DND-41 (cell line): ENCODE results near the gene GID8.

Experiments used
- ATAC-seq: fragments of 200-7000 bp; cut with Tn5 transposase; 3 replicates; pipeline ENCODE4 v1.9.1; 2021; ENCODE audit warnings: low read depth; ENCODE audit not compliant: insufficient read depth
- DNase-seq: peaks from one replicate; pipeline ENCODE4 v3.0.0-alpha.2; 2020
- H2AFZ ChIP-seq: 2 replicates; pipeline ENCODE4 v1.6.0; 2012; ENCODE audit warnings: low read depth, low read length
- H3K27ac ChIP-seq: 2 replicates; pipeline ENCODE4 v1.5.1; 2012; ENCODE audit warnings: low read length, inconsistent platforms
- H3K27me3 ChIP-seq: fragments of 200-600 bp; sonication (generic); 2 replicates; pipeline ENCODE4 v1.6.0; 2012; ENCODE audit warnings: low read length, mild to moderate bottlenecking, inconsistent platforms; ENCODE audit not compliant: insufficient read depth, poor library complexity
- H3K36me3 ChIP-seq: 2 replicates; pipeline ENCODE4 v1.5.1; 2012; ENCODE audit warnings: low read length, inconsistent platforms; ENCODE audit not compliant: insufficient read depth
- H3K4me1 ChIP-seq: 2 replicates; pipeline ENCODE4 v1.5.1; 2012; ENCODE audit warnings: mild to moderate bottlenecking, low read length; ENCODE audit not compliant: insufficient read depth
- H3K4me2 ChIP-seq: 2 replicates; pipeline ENCODE4 v1.6.0; 2012; ENCODE audit warnings: mild to moderate bottlenecking, moderate library complexity, low read length, inconsistent platforms; ENCODE audit not compliant: insufficient read depth
- H3K4me3 ChIP-seq, 2 experiments: fragments of 200-600 bp in 1 of 2; shearing (Covaris generic) in 1 of 2; 2 replicates each; pipeline ENCODE4 v1.5.1; 2012 to 2016; ENCODE audit warnings: inconsistent platforms in 2 of 2, low read length in 2 of 2, mild to moderate bottlenecking in 2 of 2, low read depth in 1 of 2, moderate library complexity in 1 of 2
- H3K79me2 ChIP-seq: 2 replicates; pipeline ENCODE4 v1.6.0; 2012; ENCODE audit warnings: low read length, inconsistent platforms; ENCODE audit not compliant: insufficient read depth
- H3K9ac ChIP-seq: 2 replicates; pipeline ENCODE4 v1.6.0; 2012; ENCODE audit warnings: low read depth, mild to moderate bottlenecking, inconsistent platforms, low read length, moderate library complexity
- H3K9me3 ChIP-seq: 2 replicates; pipeline ENCODE4 v1.5.1; 2012; ENCODE audit warnings: low read length, moderate library complexity, mild to moderate bottlenecking, inconsistent platforms; ENCODE audit not compliant: insufficient read depth, severe bottlenecking
- H4K20me1 ChIP-seq: 2 replicates; pipeline ENCODE4 v1.6.0; 2012; ENCODE audit warnings: low read length; ENCODE audit not compliant: insufficient read depth
- CTCF ChIP-seq: IDR thresholded peaks from 2 replicates; pipeline ENCODE4 v1.5.1; 2012; ENCODE audit warnings: borderline replicate concordance, low read length, moderate library complexity, mild to moderate bottlenecking; ENCODE audit not compliant: poor library complexity, severe bottlenecking; ENCODE audit errors: extremely low read depth
- EZH2 ChIP-seq: IDR thresholded peaks from 3 replicates; pipeline ENCODE4 v1.6.1; 2012; ENCODE audit warnings: borderline replicate concordance, low read depth, mild to moderate bottlenecking, moderate library complexity, low read length, inconsistent platforms; ENCODE audit not compliant: severe bottlenecking

The GID8 gene

GRCh38 chr20:62990306-62990825 is 52.4 kb downstream of the GID8 start:
- no peak for ATAC-seq
- no peaks in the 10 kb centered on the region for H3K27me3 ChIP-seq
- TF ChIP-seq CTCF (no peak), EZH2 (no peak)

DNA sequence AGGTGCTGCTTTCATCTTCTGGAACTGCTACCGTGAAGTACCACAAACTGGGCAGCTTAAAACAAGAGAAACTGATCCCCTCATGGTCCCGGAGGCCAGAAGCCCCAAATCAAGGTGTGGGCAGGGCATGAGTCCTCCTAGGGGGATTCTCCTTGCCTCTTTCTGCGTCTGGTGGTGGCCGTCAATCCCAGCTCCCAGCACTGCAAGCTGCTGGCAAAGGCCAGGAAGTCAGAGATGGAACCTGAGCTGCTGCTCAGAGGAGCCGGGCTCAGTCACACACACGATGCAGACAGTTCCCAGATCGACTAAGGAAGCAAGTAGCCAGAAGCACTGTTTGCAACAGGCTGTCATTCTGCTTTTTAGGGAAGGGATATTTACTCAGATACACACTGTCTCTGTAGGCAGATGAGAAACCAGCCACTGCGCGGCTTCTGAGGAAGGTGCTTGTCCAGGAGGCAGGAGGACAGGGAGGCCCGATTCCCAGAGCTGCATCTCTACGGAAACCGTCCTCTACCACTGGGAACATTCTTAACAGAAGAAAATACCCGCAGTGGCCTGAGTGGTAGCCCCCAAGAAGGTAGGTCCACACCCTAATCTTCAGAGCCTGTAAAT is 53.4 kb downstream of the GID8 start:
- H3K4me2 ChIP-seq: no peak overlapping the region
- no peaks in the 10 kb centered on the region for H3K27me3 ChIP-seq
- ATAC-seq (no peak), DNase-seq (no peak)
- H3K4me1 ChIP-seq: 0 out of 2 replicates have a peak, but pooled peaks cover 6% of the 10 kb centered on the region
- H3K79me2 ChIP-seq: no peaks in the 10 kb centered on the region
- H3K4me3 ChIP-seq: no peak overlapping the region
- no peak overlapping the region for H2AFZ ChIP-seq
- H3K36me3 ChIP-seq: no peaks in the 10 kb centered on the region
- no peaks in the 10 kb centered on the region; the same call in 1 of the 2 replicates for H4K20me1 ChIP-seq
- no peak overlapping the region for H3K27ac ChIP-seq
- H3K9me3 ChIP-seq: no peaks in the 10 kb centered on the region
- TF ChIP-seq EZH2: no peak
- no peak for TF ChIP-seq CTCF
- no peak overlapping the region for H3K9ac ChIP-seq

More at GRCh38 chr20:62990306-62990825, 52.4 kb downstream of the GID8 start:
- Histone ChIP-seq H3K9me3 (no peaks in the 10 kb centered on the region), H2AFZ (no peak overlapping the region), H3K9ac (no peak overlapping the region), H3K4me3 (no peak overlapping the region), H3K36me3 (no peaks in the 10 kb centered on the region), H4K20me1 (no peaks in the 10 kb centered on the region; the same call in 1 of the 2 replicates), H3K4me1 (0 out of 2 replicates have a peak, but pooled peaks cover 6% of the 10 kb centered on the region), H3K27ac (no peak overlapping the region), H3K79me2 (no peaks in the 10 kb centered on the region), H3K4me2 (no peak overlapping the region)
- no peak for DNase-seq

GRCh38 chr20:62991863-62992262 is 53.9 kb downstream of the GID8 start:
- Histone ChIP-seq H3K4me2 (no peak overlapping the region), H3K4me1 (0 out of 2 replicates have a peak, but pooled peaks cover 6% of the 10 kb centered on the region), H3K79me2 (no peaks in the 10 kb centered on the region), H4K20me1 (no peaks in the 10 kb centered on the region; the same call in 1 of the 2 replicates), H3K27me3 (no peaks in the 10 kb centered on the region), H2AFZ (no peak overlapping the region), H3K9me3 (no peaks in the 10 kb centered on the region), H3K27ac (no peak overlapping the region), H3K36me3 (no peaks in the 10 kb centered on the region), H3K9ac (no peak overlapping the region), H3K4me3 (no peak overlapping the region)
- no peak for TF ChIP-seq CTCF
- TF ChIP-seq EZH2: no peak
- DNase-seq (no peak), ATAC-seq (no peak)
